ENCODE measurements around the gene ICAM4.
"Not testable (repeated sequence)": the region's sequence is repeated elsewhere in the genome, so short reads cannot be mapped to it uniquely, and the experiment has no call there.

The ICAM4 gene

DNA sequence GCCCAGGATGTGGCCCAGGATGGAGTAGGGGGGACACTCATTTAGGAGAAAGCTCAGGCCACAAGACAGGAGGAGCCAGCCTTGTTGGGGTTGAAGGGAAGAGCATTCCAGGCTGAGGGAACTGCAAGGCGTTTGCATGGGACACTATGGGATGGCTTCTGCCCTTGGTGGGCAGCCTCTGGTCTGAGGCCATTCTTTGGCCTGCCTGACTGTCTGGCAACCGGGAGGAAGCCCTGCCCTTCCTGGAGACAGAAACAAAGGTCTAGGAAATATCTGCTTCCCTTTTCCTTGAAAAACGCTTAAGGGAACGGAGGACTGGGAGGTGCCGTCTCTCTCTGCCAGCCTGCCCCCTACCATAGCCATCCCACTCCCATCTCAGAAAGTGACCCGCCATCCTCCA lies 18.7 kb upstream of the ICAM4 start:
- no peak for DNase-seq (ENCODE audit: low read depth in 2 of 2, low spot score in 1 of 2)

DNA sequence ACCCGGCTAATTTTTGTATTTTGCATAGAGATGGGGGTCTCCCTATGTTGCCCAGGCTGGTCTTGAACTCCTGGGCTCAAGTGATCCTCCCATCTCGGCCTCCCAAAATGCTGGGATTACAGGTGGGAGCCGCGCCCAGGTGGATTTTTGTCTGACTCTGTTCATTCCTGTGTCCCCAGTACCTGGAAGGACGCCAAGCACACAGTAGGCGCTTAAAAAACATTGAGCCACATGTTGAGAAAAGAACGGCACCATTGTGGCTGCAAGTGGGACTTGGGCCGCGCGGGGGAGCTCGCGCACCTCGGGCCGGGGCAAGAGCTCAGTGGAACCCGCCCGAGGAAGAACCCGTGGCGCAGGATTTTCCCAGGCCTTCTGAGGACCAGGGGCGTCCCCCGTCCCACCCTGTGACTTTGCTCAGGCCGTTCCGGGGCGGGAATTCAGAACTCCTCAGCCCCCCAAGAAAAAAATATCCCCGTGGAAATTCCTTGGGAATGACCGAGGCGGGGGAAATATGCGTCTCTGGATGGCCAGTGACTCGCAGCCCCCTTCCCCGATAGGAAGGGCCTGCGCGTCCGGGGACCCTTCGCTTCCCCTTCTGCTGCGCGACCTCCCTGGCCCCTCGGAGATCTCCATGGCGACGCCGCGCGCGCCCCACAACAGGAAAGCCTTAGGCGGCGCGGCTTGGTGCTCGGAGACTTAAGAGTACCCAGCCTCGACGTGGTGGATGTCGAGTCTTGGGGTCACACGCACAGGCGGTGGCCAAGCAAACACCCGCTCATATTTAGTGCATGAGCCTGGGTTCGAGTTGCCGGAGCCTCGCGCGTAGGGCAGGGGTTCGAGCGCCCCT lies 17.2 kb upstream of the ICAM4 start:
- peak; percentile 70 to 80 for DNase-seq (ENCODE audit: low read depth in 2 of 2, low spot score in 1 of 2)

DNA sequence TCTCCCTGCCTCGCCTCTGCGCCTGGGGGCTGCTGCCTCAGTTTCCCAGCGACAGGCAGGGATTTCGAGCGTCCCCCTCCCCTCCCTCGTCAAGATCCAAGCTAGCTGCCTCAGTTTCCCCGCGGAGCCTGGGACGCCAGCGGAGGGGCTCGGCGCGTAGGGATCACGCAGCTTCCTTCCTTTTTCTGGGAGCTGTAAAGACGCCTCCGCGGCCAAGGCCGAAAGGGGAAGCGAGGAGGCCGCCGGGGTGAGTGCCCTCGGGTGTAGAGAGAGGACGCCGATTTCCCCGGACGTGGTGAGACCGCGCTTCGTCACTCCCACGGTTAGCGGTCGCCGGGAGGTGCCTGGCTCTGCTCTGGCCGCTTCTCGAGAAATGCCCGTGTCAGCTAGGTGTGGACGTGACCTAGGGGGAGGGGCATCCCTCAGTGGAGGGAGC lies 16.6 kb upstream of the ICAM4 start:
- DNase-seq (ENCODE audit: low read depth in 2 of 2, low spot score in 1 of 2) = peak in 1 of 2 donors; percentile 68

DNA sequence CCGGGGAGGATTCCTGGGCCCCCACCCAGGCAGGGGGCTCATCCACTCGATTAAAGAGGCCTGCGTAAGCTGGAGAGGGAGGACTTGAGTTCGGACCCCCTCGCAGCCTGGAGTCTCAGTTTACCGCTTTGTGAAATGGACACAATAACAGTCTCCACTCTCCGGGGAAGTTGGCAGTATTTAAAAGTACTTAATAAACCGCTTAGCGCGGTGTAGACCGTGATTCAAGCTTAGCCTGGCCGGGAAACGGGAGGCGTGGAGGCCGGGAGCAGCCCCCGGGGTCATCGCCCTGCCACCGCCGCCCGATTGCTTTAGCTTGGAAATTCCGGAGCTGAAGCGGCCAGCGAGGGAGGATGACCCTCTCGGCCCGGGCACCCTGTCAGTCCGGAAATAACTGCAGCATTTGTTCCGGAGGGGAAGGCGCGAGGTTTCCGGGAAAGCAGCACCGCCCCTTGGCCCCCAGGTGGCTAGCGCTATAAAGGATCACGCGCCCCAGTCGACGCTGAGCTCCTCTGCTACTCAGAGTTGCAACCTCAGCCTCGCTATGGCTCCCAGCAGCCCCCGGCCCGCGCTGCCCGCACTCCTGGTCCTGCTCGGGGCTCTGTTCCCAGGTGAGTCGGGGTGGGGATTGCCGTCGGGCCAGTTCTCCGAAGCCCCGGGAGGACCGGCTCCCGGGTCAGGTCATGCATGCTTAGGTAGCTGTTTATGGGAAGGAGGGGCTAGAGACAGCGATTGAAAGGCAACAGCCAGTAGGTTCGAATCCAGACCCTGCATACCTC lies 15.9 kb upstream of the ICAM4 start, which contains the start of gene ICAM1:
Gene ICAM1 (plus strand): TSS at position 505 of the 779 bp plus-strand sequence. CDS start 40 bp downstream, at position 545.
- DNase-seq (ENCODE audit: low read depth in 2 of 2, low spot score in 1 of 2) = peak in 1 of 2 donors; percentile 75

DNA sequence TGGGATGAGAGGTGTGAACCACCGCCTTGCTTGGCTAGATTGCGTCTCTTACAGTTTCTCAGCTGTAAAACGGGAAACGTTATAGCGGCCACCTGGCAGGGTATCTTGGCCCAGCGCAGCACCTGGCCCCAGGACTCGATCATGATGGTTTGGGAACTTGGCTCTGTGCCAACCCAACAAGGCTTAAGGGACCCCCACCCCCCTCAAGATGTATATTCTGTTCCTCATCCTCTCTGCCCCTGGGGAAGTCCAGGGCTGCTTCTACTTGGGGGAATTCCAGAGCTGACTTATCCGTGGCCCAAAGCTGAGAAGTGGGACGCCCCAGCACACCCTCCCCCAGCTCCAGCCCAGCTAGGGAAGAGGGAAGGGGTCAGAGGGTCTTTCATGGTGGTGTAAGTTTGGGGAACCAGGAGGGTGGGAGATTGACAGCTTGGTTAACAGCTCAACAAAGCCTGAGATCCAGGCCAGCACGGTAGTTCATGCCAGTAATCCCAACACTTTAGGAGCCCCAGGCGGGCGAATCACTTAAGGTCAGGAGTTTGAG lies 15.1 kb upstream of the ICAM4 start:
- no peak for DNase-seq (ENCODE audit: low read depth in 2 of 2, low spot score in 1 of 2)

DNA sequence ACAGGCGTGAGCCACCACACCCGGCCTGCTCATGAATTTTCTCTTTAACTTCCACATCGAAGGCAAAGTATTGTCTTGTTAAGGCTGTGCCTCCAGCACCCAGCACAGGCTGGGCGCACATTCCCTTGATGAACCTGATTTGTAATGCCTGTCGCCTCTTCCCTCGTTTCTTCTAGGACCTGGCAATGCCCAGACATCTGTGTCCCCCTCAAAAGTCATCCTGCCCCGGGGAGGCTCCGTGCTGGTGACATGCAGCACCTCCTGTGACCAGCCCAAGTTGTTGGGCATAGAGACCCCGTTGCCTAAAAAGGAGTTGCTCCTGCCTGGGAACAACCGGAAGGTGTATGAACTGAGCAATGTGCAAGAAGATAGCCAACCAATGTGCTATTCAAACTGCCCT lies 12.2 kb upstream of the ICAM4 start:
- no peak for DNase-seq (ENCODE audit: low read depth in 2 of 2, low spot score in 1 of 2)

DNA sequence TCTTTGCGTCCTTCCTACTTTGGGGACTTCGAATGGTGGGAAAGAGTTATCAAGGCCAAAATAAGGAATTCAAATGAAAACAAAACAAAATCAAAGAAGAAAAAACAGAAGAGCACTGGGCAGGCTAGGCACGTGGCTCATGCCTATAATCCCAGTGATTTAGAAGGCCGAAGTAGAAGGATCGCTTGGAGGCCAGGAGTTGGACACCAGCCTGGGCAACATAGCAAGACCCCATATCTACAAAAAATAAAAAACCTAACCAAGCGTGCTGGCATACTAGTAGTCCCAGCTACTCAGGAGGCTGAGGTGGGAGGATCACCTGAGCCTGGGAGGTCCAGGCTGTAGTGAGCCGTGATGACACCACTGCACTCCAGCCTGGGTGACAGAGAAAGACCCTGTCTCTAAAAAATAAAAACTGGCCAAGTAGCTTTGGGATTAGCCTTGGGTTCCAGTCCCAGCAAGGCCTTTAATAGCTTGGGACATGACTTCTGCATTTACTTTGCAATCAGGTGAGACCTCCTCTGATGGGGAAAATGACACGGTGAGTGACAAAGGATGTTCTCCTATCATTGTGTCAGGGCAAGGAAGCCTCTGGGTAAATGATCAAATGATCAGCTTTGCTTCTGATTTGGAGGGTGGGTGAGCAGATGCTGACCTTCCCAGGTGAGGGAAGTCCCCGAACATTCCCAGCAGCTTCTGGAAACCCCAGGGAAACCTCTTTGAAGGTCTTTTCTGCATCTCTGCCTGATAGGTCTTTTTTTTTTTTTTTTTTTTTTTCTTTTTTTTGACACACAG lies 8.8 kb upstream of the ICAM4 start:
- no peak for DNase-seq (ENCODE audit: low read depth in 2 of 2, low spot score in 1 of 2)

DNA sequence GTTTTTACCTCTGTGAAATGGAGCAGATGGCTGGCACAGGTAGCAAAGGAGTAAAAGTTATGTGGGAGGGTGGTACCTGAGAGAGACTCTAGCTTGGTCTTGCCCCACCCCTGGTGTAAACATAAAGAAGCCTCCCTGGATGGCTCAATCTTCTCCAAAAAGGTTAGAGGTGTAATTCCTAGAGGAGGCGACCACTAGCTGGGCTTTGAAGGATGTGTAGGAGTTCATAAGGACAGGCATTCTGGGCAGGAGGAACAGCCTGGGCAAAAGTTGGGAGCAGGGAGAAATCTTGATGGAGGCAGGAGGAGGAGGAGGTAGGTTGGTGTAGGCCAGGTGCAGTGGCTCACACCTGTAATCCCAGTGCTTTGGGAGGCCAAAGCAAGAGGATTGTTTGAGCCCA lies 7.8 kb upstream of the ICAM4 start:
- DNase-seq (ENCODE audit: low read depth in 2 of 2, low spot score in 1 of 2) = no peak

DNA sequence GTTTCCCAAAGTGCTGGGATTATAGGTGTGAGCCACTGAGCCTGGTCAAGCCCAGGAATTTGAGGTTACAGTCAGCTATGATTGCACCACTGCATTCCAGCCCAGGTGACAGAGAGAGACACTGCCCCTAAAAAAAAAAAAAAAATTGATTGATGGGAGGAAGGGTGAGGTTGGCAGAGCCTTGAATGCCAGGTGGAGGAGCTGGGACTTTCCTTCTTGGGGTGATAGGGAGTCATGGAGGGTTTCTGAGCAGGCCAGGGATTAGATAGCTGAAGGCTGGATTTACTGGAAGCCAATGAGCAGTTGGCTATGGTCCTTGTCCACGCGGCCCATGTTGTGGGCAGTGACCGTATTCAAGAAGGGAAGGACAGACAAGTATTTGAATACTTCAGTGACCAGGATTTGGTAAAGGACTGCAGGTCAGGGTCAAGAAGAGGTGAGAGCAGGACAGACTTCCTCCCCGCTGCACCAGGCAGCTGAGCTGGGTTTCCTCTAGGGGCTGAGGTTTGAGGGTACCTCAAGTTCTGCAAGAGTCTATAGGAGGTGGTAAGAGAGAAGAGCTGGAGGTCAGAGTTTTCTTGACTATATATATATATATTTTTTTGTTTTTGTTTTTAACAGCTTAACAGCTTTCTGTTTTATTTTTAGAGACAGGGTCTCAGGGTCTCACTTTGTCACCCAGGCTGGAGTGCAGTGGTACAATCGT lies 6.9 kb upstream of the ICAM4 start:
- no peak for DNase-seq (ENCODE audit: low read depth in 2 of 2, low spot score in 1 of 2)

DNA sequence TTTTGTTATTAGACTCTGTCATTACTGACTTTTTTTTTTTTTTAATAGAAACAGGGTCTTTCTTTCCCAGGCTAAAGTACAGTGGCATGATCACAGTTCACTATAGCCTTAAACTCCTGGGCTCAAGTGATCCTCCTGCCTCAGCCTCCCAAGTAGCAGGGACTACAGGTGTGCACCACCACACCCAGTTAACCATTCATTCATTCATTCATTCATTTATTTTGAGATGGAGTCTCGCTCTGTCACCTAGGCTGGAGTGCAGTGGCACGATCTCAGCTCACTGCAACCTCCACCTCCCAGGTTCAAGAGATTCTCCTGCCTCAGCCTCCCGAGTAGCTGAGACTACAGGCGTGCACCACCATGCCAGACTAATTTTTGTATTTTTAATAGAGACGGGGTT lies 4.7 kb upstream of the ICAM4 start:
- not testable (repeated sequence) for DNase-seq (ENCODE audit: low read depth in 2 of 2, low spot score in 1 of 2)

DNA sequence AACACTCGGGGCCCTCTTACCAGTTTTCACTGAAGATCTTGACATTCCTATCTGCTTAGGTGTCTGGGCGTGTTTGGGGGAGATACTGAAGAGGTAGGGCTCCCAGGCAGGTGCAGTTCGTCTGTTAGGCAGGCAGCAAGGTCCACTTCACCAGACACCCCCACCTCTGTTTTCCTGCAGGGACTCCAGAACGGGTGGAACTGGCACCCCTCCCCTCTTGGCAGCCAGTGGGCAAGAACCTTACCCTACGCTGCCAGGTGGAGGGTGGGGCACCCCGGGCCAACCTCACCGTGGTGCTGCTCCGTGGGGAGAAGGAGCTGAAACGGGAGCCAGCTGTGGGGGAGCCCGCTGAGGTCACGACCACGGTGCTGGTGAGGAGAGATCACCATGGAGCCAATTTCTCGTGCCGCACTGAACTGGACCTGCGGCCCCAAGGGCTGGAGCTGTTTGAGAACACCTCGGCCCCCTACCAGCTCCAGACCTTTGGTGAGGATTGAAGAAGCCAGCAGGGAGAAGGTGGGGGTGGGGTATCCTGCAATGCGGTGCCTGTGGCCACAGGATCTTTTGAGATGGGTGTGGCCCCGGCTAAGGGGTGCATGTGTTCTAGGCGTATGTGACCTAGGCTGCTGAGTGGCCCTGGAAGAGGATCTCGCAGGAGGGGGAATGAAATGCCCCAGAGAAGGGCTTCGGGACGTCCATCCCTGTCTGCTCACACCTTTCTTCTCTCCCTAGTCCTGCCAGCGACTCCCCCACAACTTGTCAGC lies 3.3 kb upstream of the ICAM4 start:
- no peak for DNase-seq (ENCODE audit: low read depth in 2 of 2, low spot score in 1 of 2)

DNA sequence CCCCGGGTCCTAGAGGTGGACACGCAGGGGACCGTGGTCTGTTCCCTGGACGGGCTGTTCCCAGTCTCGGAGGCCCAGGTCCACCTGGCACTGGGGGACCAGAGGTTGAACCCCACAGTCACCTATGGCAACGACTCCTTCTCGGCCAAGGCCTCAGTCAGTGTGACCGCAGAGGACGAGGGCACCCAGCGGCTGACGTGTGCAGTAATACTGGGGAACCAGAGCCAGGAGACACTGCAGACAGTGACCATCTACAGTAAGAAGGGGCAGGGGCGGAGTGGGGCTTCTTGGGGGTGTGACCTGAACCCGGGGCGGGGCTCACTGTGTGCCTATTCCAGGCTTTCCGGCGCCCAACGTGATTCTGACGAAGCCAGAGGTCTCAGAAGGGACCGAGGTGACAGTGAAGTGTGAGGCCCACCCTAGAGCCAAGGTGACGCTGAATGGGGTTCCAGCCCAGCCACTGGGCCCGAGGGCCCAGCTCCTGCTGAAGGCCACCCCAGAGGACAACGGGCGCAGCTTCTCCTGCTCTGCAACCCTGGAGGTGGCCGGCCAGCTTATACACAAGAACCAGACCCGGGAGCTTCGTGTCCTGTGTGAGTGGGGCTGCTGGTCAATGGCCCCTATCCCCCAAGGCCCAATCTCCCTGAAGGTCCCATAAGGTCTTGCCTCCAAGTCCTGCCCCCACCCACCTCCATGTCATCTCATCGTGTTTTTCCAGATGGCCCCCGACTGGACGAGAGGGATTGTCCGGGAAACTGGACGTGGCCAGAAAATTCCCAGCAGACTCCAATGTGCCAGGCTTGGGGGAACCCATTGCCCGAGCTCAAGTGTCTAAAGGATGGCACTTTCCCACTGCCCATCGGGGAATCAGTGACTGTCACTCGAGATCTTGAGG lies 2.4 kb upstream of the ICAM4 start:
- no peak for DNase-seq (ENCODE audit: low read depth in 2 of 2, low spot score in 1 of 2)

DNA sequence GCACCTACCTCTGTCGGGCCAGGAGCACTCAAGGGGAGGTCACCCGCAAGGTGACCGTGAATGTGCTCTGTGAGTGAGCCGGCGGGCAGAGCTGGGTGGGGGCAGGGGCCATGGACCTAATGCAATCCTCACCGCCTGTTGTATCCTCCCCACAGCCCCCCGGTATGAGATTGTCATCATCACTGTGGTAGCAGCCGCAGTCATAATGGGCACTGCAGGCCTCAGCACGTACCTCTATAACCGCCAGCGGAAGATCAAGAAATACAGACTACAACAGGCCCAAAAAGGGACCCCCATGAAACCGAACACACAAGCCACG lies 1.8 kb upstream of the ICAM4 start:
- no peak for DNase-seq (ENCODE audit: low read depth in 2 of 2, low spot score in 1 of 2)

DNA sequence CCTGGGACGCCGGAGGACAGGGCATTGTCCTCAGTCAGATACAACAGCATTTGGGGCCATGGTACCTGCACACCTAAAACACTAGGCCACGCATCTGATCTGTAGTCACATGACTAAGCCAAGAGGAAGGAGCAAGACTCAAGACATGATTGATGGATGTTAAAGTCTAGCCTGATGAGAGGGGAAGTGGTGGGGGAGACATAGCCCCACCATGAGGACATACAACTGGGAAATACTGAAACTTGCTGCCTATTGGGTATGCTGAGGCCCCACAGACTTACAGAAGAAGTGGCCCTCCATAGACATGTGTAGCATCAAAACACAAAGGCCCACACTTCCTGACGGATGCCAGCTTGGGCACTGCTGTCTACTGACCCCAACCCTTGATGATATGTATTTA lies 1.4 kb upstream of the ICAM4 start:
- no peak for DNase-seq (ENCODE audit: low read depth in 2 of 2, low spot score in 1 of 2)

DNA sequence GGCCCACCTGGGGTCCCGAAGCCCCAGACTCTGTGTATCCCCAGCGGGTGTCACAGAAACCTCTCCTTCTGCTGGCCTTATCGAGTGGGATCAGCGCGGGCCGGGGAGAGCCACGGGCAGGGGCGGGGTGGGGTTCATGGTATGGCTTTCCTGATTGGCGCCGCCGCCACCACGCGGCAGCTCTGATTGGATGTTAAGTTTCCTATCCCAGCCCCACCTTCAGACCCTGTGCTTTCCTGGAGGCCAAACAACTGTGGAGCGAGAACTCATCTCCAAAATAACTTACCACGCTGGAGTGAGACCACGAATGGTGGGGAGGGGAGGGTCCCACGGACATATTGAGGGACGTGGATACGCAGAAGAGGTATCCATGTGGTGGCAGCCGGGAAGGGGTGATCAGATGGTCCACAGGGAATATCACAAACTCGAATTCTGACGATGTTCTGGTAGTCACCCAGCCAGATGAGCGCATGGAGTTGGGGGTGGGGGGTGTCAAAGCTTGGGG lies 2.0 kb downstream of the ICAM4 start:
- DNase-seq (ENCODE audit: low read depth in 2 of 2, low spot score in 1 of 2) = no peak

DNA sequence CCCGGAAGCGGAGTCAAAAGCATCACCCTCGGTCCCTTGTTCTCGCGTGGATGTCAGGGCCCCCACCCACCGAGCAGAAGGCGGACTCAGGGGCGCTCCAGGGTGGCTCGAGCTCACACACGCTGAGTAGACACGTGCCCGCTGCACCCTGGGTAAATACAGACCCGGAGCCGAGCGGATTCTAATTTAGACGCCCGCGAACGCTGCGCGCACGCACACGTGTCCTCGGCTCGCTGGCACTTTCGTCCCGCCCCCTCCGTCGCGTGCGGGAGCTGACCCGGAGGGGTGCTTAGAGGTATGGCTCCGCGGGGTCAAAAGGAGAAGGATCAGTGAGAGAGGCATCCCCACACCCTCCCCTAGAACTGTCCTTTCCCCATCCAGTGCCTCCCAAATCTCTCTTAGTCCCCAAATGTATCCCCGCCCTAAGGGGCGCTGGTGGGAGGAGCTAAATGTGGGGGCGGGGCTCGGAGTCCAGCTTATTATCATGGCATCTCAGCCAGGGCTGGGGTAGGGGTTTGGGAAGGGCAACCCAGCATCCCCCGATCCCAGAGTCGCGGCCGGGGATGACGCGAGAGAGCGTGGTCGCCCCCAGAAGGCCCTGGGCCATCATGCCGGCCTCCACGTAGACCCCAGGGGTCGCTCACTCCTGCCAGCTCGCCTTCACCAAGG lies 2.5 kb downstream of the ICAM4 start:
- DNase-seq (ENCODE audit: low read depth in 2 of 2, low spot score in 1 of 2) = peak in 1 of 2 donors; percentile 51

DNA sequence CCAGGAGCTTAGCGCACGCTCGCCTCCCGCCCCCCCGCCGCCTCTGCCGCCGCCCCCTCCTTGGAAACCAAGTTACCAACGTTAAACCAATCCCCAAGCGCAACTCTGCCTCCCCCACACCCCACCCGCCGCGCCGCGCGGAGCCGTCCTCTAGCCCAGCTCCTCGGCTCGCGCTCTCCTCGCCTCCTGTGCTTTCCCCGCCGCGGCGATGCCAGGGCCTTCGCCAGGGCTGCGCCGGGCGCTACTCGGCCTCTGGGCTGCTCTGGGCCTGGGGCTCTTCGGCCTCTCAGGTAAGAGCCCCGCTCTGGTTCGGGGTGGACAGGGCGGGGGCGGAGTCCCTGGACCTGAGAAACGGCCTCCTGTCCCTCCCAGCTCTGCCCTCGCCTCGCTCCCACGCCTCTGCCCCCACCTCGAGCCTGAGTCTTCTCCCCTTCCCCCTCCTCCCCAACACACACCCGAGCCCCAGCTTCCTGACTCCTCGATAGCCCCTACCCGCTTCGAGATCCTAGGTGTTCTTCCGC lies 3.1 kb downstream of the ICAM4 start, which contains the start of gene ICAM5:
Gene ICAM5 (plus strand): TSS at position 117 of the 521 bp plus-strand sequence. CDS start 92 bp downstream, at position 209.
- DNase-seq (ENCODE audit: low read depth in 2 of 2, low spot score in 1 of 2) = peak in 1 of 2 donors; percentile 55
